ENCODE data around the gene FAM177B.

Gene FAM177B

DNA sequence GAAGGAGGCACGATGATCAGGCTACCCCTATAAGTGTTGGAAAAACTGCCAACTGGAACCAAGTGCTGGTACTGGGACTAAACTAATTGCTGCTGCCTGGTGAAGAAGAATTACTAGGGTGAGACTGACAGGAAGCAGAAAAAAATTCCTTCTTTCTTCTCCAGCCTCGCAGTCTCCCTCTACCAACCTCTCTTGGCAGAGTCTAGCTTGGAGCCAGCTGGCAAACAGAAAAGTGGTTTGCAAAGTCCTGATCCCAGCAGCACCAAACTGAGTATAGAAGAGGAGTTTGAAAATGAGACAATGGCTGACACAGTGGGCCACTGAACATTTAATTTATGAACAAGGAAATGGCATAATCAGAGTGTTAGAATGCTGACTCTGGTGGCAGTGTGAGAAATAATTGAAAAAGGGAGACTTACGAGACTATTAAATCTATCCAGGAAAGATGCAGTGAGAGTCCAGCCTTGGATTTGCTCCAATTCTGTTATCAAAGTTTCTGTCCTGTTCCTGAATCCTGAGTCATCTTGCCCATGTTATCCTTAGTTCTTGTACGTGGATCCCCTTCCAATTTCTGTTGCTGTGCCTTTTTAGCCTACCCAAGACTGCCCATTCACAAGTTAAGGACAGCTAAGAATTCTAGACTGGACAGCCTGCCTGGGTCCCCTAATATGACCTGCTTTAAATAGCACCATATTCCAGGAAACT, 54.2 kb downstream of the FAM177B start:
- H3K9me3 Mint-ChIP-seq: no peaks in the 10 kb centered on the region
- no peaks in the 10 kb centered on the region for H3K4me1 Mint-ChIP-seq
- H3K27me3 Mint-ChIP-seq: peaks cover 3% of the 10 kb centered on the region
- H3K4me3 Mint-ChIP-seq: no peak overlapping the region
- no peak overlapping the region for H3K27ac Mint-ChIP-seq
- H3K36me3 Mint-ChIP-seq: no peaks in the 10 kb centered on the region

DNA sequence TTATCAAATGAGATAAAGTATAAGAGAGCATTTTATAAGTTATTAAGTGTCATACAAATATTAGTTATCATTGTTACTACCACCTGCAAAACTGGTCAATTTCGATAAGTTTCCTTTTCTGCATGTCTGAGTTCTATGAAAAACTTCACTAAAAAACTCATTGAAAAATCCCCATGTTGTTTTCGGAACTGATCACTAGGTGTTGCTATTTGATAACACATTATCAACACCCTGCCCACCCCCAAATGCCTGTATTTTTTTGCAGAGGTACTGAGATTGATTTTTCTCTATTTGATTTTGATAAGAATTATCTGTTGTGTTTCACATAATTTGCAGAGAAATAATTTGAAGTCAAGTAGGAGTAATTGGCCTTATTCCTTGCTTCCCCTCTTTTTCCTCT, 55.7 kb downstream of the FAM177B start:
- no peaks in the 10 kb centered on the region for H3K36me3 Mint-ChIP-seq
- H3K9me3 Mint-ChIP-seq: no peaks in the 10 kb centered on the region
- H3K27ac Mint-ChIP-seq: no peak overlapping the region
- no peak overlapping the region for H3K4me3 Mint-ChIP-seq
- no peaks in the 10 kb centered on the region for H3K4me1 Mint-ChIP-seq
- no peaks in the 10 kb centered on the region for H3K27me3 Mint-ChIP-seq

DNA sequence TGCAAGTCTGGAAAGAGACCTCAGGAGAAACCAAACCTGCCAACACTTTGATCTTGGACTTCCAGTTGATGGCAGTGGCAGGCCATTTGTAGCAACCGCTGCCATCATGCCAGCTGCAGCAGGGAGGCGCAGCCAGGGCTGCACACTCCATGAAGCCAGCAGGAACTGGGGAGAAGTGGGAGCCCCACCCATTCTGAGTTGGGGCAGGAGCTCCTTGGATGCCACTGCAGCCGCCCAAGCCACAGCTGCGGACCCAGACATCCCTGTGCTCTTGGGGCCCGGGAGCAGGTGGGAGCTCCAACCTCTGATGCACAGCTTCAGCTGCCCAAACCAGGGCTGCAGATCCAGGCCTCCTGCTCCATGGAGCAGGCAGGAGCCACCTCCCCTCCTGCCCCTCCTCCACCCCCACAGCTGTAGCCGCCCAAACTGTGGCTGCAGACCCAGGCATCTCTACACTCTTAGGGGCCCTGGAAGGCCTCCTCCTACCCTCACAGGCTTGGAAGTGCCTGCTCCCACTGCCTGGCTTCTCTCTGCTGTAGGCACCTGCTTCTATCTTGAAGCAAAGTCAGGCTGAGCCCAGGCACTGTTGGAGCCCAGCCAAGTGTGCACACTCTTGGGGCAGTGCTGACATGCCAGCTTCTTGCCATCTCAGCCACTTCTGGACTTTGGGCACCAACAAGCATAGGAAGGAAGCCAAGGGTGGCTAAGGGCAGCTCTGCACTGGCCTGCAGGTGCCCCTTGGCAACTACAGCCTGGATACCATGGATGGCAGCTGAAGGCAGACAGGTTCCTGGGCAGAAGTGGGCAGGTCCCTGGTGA, 57.9 kb downstream of the FAM177B start:
- Mint-ChIP-seq H3K27ac (no peak overlapping the region), H3K4me3 (no peak overlapping the region), H3K9me3 (no peaks in the 10 kb centered on the region), H3K4me1 (peaks cover 14% of the 10 kb centered on the region), H3K36me3 (no peaks in the 10 kb centered on the region), H3K27me3 (no peaks in the 10 kb centered on the region)

DNA sequence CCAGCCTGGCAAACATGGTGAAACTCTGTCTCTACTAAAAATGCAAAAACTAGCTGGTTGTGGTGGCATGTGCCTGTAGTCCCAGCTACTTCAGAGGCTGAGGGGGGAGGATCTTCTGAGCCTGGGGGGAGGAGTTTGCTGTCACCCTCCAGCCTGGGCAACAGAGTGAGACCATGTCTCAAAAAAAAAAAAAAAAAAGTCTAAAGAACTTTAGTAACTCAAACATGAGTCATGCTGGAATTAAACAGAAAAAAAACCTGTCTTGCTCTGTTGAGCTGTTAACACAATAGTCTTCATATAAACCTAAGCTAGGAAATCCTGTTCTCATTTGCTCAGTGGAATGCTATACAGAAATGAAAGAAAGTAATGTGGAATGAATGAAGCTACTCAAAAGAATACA, 61.1 kb downstream of the FAM177B start:
- Mint-ChIP-seq H3K9me3 (no peaks in the 10 kb centered on the region), H3K27me3 (no peaks in the 10 kb centered on the region), H3K36me3 (no peaks in the 10 kb centered on the region), H3K4me1 (peaks cover 14% of the 10 kb centered on the region), H3K27ac (no peak overlapping the region), H3K4me3 (no peak overlapping the region)

- Mint-ChIP-seq H3K27ac (no peak overlapping the region), H3K36me3 (no peaks in the 10 kb centered on the region), H3K4me1 (peaks cover 14% of the 10 kb centered on the region), H3K27me3 (peaks cover 2% of the 10 kb centered on the region), H3K4me3 (no peak overlapping the region), H3K9me3 (no peaks in the 10 kb centered on the region)
Observed at GRCh38 chr1:222798975-222799374, 62.0 kb downstream of the FAM177B start.
